ENCODE results near the gene SLC7A8. TPM values are rescaled to one million over a fixed set of nuclear protein-coding genes. Genes with fewer than 3 reads are reported as not detected.

The SLC7A8 gene
- total RNA-seq, 2 experiments from 2014 or later = 1.5 to 1.9 TPM

DNA sequence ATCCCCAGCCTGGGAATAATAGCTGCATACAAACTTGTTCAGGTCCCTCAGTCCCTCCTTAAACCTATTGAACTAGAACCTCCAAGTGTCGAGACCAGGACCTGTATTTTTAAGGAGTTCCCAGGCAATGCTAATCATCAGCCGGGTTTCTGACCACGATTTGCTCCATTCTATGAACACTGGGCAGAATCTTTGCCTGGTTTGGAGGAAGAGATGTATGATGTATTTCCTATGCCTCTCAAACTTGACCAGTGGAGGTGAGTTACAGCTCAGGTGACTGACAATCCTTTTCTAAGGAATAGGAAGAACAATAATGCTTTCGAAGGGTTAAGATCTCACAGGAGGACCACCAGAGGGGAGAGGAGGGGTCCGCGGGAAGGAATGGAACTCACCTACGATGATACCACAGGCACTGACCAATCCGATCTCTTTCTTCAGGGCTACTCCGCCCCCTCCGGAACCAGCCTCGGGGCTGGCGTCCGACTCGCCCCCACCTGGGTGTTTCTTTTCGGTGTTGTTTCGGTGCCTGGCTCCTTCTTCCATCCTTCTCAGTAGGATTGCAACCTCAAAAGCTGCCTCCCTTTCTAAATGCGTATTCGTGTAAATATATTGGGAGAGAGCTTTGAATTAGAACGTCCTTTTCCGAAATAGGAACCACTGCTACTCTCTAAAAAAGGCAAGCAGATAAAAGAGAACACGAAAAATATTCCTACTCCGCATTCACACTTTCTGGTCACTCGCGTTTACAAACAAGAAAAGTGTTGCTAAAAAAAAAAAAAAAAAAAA lies 895 bp downstream of the SLC7A8 start:
- H3K27me3 Mint-ChIP-seq = peaks cover 8% of the 10 kb centered on the region
- no peaks in the 10 kb centered on the region for H3K9me3 Mint-ChIP-seq
- peaks cover 13% of the 10 kb centered on the region for H3K4me1 Mint-ChIP-seq (ENCODE audit: low read depth)
- H3K4me3 Mint-ChIP-seq = no peak overlapping the region
- TF ChIP-seq, protein P1, sequence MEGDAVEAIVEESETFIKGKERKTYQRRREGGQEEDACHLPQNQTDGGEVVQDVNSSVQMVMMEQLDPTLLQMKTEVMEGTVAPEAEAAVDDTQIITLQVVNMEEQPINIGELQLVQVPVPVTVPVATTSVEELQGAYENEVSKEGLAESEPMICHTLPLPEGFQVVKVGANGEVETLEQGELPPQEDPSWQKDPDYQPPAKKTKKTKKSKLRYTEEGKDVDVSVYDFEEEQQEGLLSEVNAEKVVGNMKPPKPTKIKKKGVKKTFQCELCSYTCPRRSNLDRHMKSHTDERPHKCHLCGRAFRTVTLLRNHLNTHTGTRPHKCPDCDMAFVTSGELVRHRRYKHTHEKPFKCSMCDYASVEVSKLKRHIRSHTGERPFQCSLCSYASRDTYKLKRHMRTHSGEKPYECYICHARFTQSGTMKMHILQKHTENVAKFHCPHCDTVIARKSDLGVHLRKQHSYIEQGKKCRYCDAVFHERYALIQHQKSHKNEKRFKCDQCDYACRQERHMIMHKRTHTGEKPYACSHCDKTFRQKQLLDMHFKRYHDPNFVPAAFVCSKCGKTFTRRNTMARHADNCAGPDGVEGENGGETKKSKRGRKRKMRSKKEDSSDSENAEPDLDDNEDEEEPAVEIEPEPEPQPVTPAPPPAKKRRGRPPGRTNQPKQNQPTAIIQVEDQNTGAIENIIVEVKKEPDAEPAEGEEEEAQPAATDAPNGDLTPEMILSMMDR (IDR thresholded peaks at IDR 0.05) = no peak
- DNase-seq (peak; percentile 55), ATAC-seq (peak; percentile 79)
- H3K27ac Mint-ChIP-seq = no peak overlapping the region
- no peaks in the 10 kb centered on the region for H3K36me3 Mint-ChIP-seq (ENCODE audit: low read depth)
- CTCF ChIA-PET = interaction anchor here (0.9 to 12.0 kb wide), 7 partner anchors 10 to 188 kb away, joined by 3 to 290 read pairs (median 5); partner anchors contain the start of gene CEBPE
- intact Hi-C loops (cut with micrococcal nuclease) = loop anchor here (2.0 kb wide), 1 partner anchor 54 kb away; no protein-coding TSS in a partner anchor
- POLR2A ChIA-PET = interaction anchor here (0.9 to 1.3 kb wide), 7 partner anchors 10 to 177 kb away, joined by 3 to 5 read pairs (median 3); partner anchors contain the start of gene PPP1R3E

DNA sequence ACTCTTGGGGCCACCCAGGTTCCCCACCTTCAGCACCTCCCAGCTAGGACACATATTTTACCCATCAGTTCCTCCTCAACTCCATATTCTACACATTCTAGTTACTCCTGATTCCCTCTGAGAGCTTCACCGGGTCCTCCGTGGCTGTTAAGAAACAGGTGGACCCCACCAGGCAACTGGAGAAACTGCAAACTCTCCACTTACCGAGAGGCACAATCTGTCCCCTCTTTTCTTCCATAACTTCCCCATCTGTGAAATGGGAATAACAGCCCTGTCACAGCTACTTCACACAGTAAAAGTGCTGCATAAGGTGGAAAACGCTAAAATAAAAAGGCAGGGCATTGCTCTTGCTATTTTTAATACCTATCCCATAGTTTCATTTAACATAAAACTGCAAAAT lies 1.5 kb downstream of the SLC7A8 start:
- no peak for DNase-seq
- no peak overlapping the region for H3K4me3 Mint-ChIP-seq
- no peak for ATAC-seq
- ChIA-PET POLR2A (interaction anchor here (1.2 to 1.3 kb wide), 6 partner anchors 9 to 178 kb away, joined by 3 to 4 read pairs (median 3); no protein-coding TSS in a partner anchor), CTCF (interaction anchor here (0.9 to 12.0 kb wide), 7 partner anchors 9 to 187 kb away, joined by 3 to 290 read pairs (median 5); partner anchors contain the start of gene CEBPE)
- TF ChIP-seq, protein P1 (IDR thresholded peaks at IDR 0.05) = no peak
- H3K36me3 Mint-ChIP-seq (ENCODE audit: low read depth) = no peaks in the 10 kb centered on the region
- no peaks in the 10 kb centered on the region for H3K9me3 Mint-ChIP-seq
- H3K27ac Mint-ChIP-seq = no peak overlapping the region
- intact Hi-C loops (cut with micrococcal nuclease) = loop anchor here (2.0 kb wide), 1 partner anchor 53 kb away; no protein-coding TSS in a partner anchor
- peaks cover 16% of the 10 kb centered on the region for H3K4me1 Mint-ChIP-seq (ENCODE audit: low read depth)
- peaks cover 8% of the 10 kb centered on the region for H3K27me3 Mint-ChIP-seq

DNA sequence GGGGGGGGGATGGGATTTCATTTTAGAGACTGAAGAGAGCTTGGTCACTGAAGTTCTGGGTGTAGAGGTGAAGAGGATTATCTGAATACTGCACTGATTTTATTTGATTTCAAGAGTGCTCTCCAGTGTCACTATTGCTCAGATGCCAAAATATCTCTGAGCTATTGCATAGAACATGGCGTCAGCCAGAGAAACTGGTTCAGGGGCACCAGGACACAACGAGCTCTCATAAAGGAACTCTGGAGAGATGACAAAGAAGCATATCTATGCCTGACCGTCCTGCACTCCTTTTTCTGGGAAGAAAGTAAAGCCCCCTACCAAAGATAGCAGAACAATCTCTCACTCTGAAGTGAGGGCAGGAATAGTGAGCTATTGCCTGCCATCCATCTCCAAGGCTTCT lies 2.0 kb downstream of the SLC7A8 start:
- POLR2A ChIA-PET = interaction anchor here (1.2 to 1.3 kb wide), 5 partner anchors 9 to 179 kb away, joined by 3 to 4 read pairs (median 3); no protein-coding TSS in a partner anchor
- Mint-ChIP-seq H3K36me3 (ENCODE audit: low read depth) (no peaks in the 10 kb centered on the region), H3K4me3 (no peak overlapping the region), H3K9me3 (no peaks in the 10 kb centered on the region), H3K27me3 (peaks cover 8% of the 10 kb centered on the region), H3K27ac (no peak overlapping the region), H3K4me1 (ENCODE audit: low read depth) (peaks cover 16% of the 10 kb centered on the region)
- DNase-seq = no peak
- TF ChIP-seq, protein P1 (IDR thresholded peaks at IDR 0.05) = no peak
- intact Hi-C loops (cut with micrococcal nuclease) = no loop called here
- no peak for ATAC-seq
- CTCF ChIA-PET = interaction anchor here (0.9 to 12.0 kb wide), 6 partner anchors 9 to 187 kb away, joined by 3 to 290 read pairs (median 8); partner anchors contain the start of gene CEBPE

DNA sequence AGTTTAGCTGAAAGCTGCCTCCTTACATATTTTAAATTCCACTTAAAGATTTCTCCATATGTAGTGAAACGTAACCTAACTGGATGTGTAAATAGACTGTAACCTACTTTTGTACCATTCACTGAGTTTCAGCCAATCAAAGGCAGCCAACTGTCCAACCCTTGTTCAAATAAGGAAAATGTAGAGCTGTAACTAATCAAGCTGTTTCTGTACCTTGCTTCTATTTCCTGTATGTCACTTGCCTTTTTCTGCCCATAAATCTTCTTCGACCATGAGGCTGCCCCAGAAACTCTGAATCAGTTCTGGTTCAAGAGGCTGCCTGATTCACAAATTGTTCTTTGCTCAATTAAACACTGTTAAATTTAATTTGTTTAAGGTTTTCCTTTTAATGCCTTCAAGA lies 6.3 kb downstream of the SLC7A8 start:
- peaks cover 30% of the 10 kb centered on the region for H3K4me1 Mint-ChIP-seq (ENCODE audit: low read depth)
- TF ChIP-seq, protein P1 (IDR thresholded peaks at IDR 0.05) = no peak
- H3K36me3 Mint-ChIP-seq (ENCODE audit: low read depth) = no peaks in the 10 kb centered on the region
- no peak for DNase-seq
- ATAC-seq = peak; percentile 34
- no peak overlapping the region for H3K27ac Mint-ChIP-seq
- H3K4me3 Mint-ChIP-seq = no peak overlapping the region
- intact Hi-C loops (cut with micrococcal nuclease) = no loop called here
- ChIA-PET CTCF (interaction anchor here (0.8 to 9.0 kb wide), 8 partner anchors 9 to 489 kb away, joined by 3 to 74 read pairs (median 4); no protein-coding TSS in a partner anchor), POLR2A (interaction anchor here (0.7 to 1.0 kb wide), 2 partner anchors 10 to 222 kb away, joined by 3 read pairs; no protein-coding TSS in a partner anchor)
- no peaks in the 10 kb centered on the region for H3K9me3 Mint-ChIP-seq
- peaks cover 8% of the 10 kb centered on the region for H3K27me3 Mint-ChIP-seq
